ENCODE data around the gene C3orf70.

Gene C3orf70

DNA sequence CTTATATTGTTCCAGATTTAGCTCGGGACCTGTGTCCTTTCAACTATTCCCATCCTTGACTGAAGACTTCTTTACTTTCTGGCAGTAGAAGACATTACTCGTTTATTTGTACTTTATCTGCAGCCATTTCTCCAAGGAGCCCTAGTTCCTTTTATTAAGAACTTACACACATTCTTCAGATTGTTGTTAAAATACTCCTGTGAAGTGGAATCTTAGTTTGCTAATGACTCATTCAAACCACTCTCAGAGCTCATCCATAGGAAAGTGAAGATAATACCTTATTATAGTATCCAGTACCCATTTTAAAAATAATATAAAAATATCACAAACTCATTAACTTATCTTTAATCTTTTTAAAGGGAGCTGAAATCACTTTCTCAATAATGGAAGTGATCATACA lies 63.5 kb downstream of the C3orf70 start:
- DNase-seq (ENCODE audit: extremely low read depth in 1 of 2, low read depth in 1 of 2), result no peak

DNA sequence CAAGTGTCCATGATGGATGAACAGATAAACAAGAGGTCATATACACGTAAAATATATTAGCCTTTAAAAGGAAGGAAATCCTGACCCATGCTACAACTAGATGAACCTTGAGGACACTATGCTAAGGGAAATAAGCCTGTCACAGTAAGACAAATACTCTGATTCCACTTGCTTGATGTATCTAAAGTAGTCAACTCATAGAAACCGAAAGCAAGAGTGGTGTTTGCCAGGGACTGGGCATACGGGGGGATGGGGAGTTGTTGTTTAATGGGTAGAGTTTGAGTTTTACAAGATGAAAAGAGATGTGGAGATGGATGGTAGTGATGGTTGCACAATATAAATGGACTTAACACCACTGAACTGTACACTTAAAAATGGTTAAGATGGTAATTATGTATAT lies 65.4 kb downstream of the C3orf70 start:
- DNase-seq (ENCODE audit: extremely low read depth in 1 of 2, low read depth in 1 of 2), result no peak

DNA sequence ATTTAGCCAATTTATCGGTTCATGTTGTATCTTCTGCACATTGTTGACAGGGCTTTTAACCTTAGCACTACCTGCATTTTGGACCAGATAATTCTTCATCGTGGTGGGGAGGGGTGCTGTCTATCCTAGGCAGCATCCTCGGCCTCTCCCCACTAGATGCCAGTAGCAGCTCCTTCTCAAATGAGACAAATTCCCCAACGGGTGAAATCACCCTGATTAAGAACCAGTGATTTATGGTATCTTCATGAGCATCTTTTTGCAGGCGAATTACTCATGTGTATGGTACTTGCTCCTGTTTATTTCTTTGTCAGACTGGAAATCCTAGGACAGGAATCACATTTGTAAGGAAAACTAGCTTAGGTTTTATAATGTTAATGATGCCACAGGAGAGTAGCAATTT lies 68.0 kb downstream of the C3orf70 start:
- no peak for DNase-seq (ENCODE audit: extremely low read depth in 1 of 2, low read depth in 1 of 2)

DNA sequence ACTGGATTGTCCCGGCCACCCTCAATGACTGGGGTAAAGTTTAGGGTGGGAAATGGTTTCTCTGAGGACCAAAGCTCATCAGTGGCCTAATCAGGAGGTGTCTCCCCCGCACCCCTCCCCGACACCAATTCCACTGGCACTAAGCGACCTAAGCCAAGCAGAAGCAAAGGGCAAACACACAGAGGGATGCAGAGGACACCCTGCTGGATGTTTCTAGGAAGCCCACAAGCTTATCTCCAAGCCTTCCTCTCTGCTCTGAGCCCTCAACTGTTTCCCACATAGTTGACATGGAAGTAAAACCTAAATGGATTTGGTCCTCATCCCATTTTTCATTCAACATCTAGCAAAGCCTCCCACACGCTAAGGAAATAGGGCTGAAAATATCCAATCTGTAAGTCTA lies 68.5 kb downstream of the C3orf70 start:
- no peak for DNase-seq (ENCODE audit: extremely low read depth in 1 of 2, low read depth in 1 of 2)

DNA sequence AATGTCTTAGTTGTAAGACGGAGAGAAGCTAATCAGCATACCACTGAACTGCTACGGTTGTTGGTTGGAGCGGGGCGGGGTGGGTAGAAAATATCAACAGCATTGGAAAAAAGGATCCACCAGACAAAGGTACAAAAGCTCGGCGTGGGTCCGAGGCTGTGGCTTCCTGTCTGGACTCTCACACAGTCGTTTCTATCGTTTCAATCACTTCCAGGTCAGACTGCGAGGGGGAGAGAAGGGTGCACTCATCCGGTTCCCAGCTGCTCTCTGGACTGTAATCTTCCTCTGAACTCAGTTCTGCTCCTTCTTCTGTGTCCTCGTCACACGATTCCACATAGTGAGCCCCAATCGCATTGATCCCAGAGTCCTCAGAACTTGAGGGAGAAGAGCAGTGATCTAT lies 70.0 kb downstream of the C3orf70 start:
- no peak for DNase-seq (ENCODE audit: extremely low read depth in 1 of 2, low read depth in 1 of 2)

DNA sequence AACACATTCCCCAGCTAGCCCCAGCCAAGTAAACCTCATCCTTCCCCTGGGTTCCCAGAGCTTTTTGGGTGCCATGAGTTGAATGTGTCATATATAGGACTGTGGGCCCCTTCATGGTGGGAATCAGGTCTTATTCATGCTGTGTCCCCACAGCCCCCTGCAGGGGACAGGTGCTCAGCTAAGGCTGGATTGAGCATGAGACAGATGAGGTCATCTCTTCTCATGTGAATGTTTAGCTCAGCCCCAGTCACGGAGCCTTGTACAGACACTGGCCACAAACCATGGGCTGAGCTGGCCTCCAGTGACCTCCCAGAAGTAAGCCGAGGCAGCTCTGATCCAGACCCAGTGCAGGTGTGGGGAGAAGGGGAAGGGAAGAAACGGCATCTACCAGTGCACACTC lies 70.7 kb downstream of the C3orf70 start:
- no peak for DNase-seq (ENCODE audit: extremely low read depth in 1 of 2, low read depth in 1 of 2)

DNA sequence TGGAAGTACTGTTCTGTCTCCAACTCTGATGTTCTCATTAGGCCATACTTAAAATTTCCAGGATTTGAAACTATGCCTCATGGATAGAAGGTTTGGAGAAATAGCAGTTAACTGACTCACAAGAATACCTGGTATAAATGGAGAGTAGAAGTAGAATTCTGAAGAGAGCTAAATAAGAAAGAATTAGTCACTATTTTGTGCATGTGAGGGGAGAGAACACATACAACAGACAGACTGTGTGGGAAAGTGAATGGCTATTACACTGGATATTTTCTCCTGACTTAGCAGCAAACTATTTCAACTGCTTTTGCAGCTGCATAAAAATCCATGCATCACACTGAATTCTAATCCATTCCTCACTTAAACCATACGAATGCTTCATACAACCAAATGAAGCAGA lies 71.3 kb downstream of the C3orf70 start:
- DNase-seq (ENCODE audit: extremely low read depth in 1 of 2, low read depth in 1 of 2), result no peak

DNA sequence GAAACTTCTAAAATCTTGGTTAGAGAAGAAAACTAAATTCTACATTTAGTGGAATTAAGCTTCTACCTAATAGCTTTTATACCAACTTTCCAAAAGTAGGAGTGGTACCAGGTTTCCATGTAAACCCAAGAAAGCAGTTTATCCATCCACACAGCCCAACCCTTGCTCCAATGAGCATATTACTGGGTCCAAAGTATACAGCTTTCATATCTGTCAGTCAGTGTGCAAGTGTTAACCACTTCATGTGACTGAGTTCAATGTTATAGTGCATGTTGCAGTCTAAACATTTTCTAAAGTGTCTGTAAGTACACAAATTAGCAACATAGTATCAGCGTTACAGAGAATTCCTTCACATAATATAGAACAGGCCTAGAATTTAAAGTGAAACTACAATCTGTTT lies 73.2 kb downstream of the C3orf70 start:
- DNase-seq (ENCODE audit: extremely low read depth in 1 of 2, low read depth in 1 of 2), result no peak

DNA sequence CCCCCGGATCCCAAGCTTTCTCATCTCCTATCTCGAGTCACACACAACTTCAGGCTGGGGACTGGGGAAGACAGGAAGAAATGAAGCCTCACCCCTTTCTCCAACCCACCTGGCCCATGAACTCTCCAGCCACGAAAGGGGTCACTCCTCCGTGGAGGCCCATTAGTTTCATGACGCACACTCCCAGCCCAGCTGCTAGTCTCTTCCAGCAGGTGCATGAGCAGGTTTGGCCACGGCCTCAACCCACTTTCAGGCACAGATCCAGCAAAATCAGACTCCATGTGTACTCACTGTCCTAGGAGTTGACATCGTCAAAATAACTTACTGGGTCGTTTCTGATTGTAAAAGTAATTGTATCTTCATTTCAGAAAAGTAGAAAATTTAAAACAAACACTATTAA lies 76.6 kb downstream of the C3orf70 start:
- DNase-seq (ENCODE audit: extremely low read depth in 1 of 2, low read depth in 1 of 2), result no peak

DNA sequence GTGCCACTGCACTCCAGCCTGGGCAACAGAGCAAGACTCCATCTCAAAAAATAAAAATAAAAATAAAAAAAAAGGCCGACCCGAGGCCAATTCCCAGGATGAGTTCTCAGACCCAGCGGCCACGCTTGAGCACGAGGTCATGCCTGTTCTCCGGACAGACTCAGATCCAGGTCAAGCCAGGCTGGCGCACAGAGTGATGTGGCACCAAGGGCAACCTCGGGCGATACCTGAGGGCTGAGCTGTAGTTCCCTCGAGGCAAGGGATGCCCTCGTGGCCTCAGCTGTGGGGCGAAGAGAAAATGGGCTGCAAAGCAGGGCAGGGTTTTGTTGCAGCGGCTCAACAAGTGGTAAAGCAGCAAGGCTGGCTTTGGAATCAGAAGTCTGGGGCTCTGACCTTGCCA lies 77.3 kb downstream of the C3orf70 start:
- DNase-seq (ENCODE audit: extremely low read depth in 1 of 2, low read depth in 1 of 2), result no peak

DNA sequence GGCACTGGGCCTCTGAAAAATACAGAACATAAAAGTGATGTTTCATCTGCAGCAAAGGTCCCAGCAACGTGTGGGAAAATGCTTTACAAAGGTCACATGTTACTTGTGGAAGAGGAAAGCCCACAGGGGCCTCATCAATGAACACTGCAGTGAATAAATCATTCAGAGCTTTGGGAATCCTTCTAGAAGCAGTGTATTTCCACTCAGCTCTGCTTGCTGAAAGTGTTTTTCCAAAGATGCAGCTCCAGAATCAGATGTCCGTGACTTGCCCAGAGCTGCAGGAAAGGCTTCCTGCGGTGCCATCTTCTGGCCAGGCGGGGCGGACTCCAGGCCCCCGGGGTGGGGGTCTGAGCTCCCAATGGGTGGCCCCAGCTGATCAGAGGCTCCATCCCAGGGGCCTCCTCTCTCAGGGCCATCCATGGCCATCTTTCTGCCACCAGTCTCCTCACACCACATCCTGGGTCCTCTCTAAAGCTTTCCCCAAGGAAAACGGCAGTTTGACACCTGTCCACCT lies 81.5 kb downstream of the C3orf70 start:
- DNase-seq (ENCODE audit: extremely low read depth in 1 of 2, low read depth in 1 of 2), result no peak

DNA sequence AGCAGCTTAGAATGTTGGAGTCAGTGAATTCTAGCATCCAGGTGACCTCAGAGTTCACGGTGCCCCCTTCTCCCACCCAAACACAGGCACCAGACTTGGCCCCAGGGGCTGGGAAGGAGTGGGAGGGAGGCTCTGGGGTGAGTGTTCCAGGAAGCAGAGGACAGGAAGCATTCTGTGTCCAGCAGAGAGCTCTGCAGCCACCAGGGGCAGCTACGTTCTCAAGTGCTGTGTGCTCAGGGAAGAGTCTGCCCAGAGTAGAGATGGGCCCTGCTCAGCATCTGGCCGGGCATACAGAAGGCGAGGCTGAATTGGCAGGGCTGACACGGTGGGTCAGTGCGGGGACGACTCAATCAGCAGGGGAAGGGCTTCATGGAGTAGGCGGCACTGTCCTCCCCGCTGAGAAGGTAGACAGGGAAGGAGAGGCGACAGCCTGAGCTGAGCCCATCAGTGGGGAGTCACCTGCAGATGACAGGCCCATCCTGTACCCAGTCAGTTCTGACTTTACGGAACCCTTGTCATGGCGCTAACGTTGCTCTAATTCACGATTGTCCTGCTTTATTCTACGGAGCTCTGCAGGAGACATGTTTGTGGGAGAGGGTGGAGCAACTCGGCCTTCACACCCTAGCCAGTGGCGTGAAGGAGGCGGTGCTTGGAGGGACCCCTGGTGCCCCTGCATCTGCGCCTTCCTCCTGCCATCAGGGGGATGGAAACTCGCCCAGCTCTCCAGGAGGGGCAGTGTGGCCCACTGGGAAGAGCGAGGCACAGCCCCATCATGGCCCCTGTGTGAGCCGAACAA lies 82.2 kb downstream of the C3orf70 start:
- no peak for DNase-seq (ENCODE audit: extremely low read depth in 1 of 2, low read depth in 1 of 2)

DNA sequence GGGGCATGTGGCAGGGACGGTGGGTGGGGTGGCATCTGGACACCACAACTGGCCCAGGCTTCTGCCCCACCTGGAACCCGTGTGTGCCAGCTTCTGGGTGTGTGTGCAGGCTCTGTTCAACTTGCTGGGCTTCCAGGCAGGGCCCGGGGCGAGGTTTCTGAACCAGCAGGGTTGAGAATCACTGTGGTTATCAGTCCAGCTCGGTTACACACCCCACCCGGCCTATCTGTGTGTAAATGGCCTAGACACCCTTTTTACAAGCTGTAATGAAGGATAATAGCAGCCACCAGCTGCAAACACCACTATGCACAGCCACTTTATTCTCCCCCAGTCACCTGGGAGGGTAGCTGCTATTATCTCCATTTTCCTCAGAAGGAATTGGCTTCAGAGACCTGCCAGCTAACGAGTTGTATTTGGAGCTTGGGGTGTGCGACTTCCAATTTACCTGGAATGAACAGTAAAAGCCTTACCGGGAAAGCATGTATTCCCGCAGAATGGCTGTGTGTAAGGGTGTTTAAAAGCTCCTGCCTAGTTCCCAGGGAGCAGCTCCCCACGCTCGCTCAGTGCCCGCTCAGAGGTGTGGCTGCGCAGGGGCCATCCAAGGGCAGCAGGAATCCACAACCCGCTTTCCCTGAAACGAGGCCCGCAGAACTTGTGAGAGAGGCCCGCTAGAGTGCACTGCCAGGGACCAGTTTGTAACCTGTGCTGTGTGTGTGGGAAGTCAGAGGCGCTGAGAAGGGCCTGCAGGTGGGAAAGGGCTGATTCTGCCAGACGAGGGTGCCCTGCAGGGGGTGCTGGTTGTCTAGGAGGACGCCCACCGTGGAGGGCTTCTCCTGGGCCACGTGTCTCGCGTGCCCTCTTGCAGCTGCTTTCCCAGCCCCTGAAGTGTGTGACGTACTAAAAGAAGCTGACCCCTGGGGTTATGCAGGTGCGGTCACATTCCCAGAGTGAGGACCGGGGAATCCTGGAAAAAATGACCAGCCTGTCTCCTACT lies 83.5 kb downstream of the C3orf70 start:
- no peak for DNase-seq (ENCODE audit: extremely low read depth in 1 of 2, low read depth in 1 of 2)

DNA sequence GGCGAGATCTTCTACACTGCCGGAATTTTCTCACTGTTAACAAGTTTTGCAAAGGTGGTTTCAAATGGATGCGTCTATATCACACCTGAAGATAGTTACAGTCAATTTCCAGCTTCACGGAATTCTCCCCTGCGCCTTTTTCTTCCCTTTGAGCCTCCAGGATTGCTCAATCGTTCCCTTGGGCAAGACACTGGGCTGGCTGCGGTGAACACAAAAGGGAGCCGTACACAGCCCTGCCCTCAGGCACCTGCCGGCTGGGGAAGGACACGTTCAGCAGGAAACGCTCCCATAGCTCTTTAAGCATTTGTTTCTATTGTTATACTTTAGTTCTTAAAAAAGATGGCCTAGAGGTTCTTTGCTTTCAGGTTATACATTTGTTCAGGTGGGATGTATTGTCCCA lies 85.7 kb downstream of the C3orf70 start:
- DNase-seq (ENCODE audit: extremely low read depth in 1 of 2, low read depth in 1 of 2), result no peak

DNA sequence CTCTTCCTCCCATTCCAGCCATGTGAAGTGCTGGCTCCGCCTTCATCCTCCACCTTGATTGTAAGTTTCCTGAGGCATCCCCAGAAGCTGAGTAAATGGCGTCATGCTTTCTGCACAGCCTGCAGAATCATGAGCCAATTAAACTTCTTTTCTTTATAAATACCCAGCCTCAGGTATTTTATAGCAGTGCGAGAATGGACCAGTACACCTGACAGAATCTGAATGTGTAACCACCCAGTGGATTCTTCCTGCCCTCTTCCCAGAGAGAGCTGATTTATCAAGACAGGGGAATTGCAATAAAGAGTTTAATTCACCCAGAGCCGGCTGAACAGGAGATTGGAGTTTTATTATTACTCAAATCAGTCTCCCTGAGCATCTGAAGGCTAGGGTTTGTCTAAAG lies 86.6 kb downstream of the C3orf70 start:
- DNase-seq (ENCODE audit: extremely low read depth in 1 of 2, low read depth in 1 of 2), result no peak

DNA sequence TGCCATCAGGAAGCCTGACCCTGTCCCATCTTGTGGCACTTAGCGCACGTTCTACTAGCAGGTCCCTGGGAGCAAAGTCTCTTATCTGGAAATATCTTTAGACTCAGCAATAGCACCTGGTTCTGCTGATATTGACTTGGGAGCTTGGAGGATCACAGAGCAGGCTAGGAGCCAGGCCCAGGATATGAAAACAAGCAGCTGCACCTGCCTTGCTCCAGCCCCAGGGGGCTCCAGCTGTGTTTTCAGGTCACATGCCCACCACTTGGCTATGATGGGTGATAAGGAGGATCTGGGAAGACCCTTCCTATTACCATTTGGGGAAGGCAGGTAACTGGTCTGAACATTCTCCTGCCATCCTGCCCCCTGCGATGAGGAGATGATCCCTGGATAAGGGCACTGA lies 87.8 kb downstream of the C3orf70 start:
- DNase-seq (ENCODE audit: extremely low read depth in 1 of 2, low read depth in 1 of 2), result no peak

DNA sequence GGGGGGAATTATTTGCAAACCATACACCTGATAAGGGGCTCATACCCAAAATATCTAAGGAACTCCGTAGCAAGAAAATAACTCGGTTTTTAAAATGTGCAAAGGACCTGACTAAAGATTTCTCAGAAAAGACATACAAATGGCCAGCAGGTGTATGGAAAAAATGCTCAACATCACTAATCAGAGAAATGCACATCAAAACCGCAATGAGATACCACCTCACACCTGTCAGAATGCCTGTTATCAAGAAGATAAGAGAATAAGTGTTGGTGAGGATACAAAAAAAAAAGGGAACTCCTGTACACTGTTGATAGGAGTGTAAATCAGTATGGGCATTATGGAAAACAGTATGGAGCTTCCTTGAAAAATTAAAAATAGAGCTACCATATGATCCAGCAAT lies 89.4 kb downstream of the C3orf70 start:
- DNase-seq (ENCODE audit: extremely low read depth in 1 of 2, low read depth in 1 of 2), result no peak

DNA sequence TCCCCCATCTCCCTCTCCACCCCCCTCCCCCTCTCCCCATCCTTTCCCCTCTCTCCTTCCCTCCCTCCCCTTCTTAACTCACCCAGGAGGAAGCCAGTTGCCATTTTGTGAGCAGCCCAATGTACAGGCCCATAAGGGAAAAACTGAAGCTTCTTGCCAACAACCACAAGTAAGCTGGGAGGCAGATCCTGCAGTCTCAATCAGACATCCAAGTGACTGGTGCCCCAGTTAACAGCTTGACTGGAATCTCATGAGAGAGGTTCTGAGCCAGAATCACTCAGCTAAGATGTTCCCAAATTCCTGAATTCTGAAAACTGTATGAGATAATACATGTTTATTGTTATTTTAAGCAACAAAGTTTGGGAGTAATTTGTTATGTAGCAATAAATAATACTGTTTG lies 90.7 kb downstream of the C3orf70 start:
- DNase-seq (ENCODE audit: extremely low read depth in 1 of 2, low read depth in 1 of 2), result no peak

DNA sequence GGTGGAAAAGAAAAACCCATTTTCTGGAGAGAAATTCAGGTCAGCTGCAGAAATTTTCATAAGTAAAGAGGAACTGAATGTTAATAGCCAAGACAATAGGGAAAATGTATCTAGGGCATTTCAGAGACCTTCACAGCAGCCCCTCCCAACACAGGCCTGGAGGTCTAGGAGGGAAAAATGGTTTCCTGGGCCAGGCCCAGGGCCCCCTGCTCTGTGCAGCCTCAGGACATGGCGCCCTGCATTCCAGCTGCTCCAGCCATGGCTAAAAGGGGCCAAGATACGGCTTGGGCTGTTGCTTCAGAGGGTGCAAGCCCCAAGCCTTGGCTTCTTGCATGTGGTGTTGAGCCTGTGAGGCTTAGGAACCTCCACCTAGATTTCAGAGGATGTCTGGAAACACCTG lies 92.2 kb downstream of the C3orf70 start:
- no peak for DNase-seq (ENCODE audit: extremely low read depth in 1 of 2, low read depth in 1 of 2)

DNA sequence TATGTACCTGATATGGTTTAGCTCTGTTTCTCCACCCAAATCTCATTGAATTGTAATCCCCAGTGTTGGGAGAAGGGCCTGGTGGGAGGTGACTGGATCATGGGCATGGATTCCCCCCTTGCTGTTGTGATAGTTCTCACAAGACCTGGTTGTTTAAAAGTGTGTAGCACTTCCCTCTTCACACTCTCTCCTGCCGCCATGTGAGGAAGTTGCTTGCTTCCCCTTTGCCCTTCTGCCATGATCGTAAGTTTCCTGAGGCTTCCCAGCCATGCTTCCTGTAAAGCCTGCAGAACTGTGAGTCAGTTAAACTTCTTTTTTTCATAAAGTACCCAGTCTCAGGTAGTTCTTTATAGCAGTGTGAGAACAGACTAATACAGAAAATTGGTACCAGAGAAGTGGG lies 93.1 kb downstream of the C3orf70 start:
- no peak for DNase-seq (ENCODE audit: extremely low read depth in 1 of 2, low read depth in 1 of 2)

DNA sequence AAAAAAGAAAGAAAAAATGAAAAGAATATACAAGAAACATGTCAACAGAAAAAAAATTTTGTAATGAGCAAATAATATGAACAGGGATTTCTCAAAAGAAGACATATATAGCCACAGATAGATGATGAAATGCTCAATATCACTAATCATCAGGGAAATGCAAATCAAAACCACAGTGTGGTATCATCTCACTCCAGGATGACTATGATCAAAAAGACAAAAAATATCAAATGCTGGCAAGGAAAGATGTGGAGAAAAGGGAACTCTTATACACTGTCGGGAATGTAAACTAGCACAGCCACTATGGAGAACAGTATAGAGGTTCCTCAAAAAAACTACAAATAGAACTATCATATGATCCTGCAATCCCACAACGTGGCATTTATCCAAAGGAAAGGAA lies 94.1 kb downstream of the C3orf70 start:
- DNase-seq (ENCODE audit: extremely low read depth in 1 of 2, low read depth in 1 of 2), result no peak

DNA sequence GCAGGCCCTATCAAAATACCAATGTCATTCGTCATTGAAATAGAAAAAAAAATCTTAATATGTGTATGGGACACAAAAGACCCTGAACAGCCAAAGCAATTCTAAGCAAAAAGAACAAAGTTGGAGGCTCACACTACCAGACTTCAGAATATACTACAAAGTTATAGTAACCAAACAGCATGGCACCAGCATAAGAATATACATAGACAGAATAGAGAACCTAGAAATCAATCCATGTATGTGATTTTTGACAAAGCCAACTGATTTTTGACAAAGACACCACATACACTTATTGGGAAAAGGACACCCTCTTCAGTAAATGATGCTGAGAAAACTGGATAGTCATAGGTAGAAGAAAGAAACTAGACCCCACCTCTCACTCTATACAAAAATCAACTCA lies 95.0 kb downstream of the C3orf70 start:
- no peak for DNase-seq (ENCODE audit: extremely low read depth in 1 of 2, low read depth in 1 of 2)
